HG03565 (cell line): ENCODE measurements around the gene CCSER1.
"Not testable (repeated sequence)": the region's sequence is repeated elsewhere in the genome, so short reads cannot be mapped to it uniquely, and the experiment has no call there.

Experiments
- ATAC-seq: cut with Tn5 transposase; IDR thresholded peaks from one replicate; pipeline ENCODE4 v1.9.1; 2021; ENCODE audit warnings: mild to moderate bottlenecking, moderate library complexity; ENCODE audit not compliant: unreplicated experiment

CCSER1 gene

DNA sequence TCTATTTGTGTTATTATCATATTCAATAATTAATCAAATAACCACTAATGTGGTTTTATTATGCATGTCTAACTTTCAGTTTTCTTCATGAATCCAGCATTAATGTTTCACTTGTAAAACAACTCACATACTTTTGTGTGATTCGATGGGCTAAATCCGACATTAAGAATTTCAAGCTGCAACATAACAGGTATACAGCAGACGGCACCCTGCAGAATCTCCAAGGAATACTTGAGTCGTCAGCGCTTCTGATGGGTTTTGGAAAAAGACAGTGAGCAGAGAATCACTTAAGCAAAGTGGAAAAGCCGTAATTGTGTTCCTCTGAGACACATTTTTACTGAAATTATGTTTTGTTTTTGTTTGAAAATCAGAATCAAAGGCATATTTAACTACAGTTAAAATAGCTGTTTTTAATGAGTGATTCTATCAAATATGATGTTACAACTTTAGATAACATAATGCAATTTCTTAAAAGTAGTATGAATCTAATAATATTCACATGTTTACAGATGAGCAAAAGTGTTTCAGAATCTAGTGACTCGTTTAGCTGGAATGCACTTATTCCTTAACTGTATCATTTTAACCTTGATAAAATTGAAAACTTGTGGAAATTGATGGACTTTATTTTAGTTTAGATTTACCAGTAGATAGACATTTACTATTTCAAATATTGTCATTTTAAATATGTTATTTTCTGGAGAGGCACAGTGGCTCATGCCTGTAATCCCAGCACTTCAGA lies 514.8 kb downstream of the CCSER1 start:
- ATAC-seq, result no peak

DNA sequence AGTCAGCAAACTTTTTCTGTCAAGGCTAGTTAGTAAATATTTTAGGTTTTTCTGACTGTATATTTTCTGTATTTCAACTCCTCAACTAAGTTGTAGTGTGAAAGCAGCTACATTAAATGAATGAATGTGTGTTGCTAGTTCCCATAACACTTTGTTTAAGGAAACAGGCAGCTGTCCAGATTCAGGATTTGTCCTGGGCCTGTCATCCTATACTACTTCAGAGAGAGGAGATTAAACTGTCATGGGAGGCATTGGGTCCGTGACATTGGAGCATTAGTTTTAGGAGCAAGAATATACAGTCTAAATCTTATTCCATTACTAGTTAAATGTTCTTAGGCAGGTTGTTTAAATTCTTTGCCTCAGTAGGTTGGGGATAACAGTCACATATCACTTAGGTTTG lies 516.0 kb downstream of the CCSER1 start:
- no peak for ATAC-seq

DNA sequence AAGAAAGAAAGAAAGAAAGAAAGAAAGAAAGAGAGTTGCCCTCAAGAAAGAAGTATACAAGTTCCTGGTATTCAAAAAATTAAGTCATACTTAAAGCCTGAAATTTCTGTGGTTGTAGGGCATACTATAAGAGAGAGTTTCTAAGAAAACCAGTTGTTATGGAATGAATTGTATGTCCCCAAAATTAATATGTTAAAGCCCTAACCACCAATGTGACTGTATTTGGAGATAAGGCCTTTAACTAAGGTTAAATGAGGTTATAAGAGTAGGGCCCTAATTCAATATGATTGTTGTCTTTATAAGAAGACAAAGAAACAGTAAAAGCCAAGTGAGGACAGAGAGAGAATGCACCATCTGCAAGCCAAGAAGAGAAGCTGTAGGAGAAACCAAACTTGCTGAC lies 521.1 kb downstream of the CCSER1 start:
- ATAC-seq, result no peak

DNA sequence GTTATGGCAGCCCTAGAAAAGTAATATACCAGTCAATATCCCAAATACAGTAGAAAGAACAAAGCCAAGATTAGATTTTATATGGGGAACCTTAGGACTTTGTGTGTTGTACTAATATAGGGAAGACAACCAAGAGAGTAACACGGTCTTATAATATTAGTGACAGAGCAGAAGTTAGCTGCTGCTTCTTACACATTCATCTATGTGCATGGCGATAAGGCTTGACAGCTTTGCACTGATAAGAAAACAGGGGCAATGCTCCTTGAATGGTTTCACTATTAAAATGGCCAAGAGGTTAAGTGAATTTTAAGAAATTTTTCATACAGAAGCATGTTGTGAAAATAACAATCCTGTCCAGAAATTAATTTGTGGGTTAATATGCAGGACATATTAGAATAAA lies 521.6 kb downstream of the CCSER1 start:
- no peak for ATAC-seq

DNA sequence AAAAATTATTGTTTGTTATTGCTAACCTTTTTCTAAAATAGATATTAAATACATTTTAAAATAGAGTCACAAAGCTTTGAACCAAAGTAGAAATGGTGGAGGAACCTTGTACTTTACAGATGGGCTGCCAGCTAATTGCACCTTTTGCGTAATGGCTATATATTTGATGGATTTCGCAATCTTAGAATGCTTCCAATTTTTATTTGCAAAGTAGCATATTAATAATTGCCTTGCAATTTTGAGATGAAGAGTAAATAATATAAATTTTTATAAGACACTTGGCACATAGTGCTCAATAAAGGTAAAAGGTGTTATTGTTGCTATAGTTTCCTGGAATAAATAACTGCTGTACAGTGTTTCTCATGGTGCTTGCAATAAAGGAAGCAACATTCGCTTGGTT lies 533.5 kb downstream of the CCSER1 start:
- ATAC-seq, result no peak

DNA sequence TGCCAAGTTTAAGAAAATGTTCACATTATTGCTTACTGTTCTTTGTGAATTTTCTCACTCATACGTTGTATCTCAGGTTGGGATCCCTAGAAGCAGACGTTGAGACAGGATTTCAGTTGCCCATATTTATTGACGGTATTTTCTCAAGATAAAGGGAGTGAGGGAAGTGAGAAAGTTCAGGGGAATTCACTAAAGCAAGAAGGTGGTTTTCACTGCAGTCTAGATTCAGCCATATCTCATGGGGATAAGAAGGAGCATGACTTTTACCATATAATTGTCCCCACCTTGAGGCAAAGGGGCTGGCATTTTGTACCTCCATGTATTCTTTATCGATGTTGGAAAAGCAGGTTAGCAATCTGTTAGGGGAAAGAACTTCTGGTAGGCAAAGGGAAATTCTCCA lies 543.0 kb downstream of the CCSER1 start:
- no peak for ATAC-seq

DNA sequence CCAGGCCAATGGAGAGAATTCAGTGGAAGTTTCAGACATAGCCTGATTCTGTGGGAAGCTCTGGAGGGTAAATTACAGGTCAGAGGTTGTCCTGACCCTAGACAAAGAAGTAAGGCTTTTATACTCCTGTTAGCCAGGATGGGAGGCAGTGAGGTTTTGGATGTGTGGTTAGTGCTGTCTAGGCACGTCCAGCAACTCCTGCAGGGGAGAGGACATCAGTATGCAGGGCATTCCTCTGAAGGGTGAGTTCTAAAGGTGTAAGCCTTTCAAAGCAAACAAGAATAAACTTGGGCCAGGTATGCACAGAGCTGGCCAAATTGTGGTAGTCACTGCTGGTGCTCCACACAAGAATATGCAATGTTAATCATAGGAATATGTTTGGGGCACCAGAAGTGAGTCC lies 562.5 kb downstream of the CCSER1 start:
- ATAC-seq, result no peak

DNA sequence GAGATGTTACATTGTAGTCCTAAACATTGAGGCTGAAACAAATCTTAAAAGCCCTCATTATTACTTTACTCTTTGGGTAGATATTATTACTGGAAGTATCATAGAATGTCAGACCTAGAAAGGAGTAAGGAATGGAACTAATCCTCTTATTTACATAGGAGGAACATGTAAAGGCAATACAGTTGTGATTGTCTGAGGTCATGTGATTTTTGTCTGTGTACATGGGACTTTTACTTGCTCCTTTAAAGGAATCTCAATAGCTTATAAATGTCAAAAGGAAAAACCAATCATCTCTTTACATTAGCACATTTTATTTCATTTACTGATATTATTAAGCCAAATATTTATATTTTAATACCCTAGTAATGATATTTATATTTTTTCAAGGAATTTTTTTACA lies 568.2 kb downstream of the CCSER1 start:
- ATAC-seq, result no peak

DNA sequence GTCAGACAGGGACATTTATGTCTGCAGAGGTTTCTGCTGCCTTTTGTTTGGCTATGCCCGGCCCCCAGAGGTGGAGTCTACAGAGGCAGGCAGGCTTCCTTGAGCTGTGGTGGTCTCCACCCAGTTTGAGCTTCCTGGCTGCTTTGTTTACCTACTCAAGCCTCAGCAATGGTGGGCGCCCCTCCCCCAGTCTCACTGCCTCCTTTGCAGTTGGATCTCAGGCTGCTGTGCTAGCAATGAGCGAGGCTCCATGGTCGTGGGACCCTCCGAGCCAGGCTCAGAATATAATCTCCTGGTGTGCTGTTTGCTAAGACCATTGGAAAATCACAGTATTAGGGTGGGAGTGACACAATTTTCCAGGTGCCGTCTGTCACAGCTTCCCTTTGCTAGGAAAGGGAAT lies 578.3 kb downstream of the CCSER1 start:
- ATAC-seq, result not testable (repeated sequence)

DNA sequence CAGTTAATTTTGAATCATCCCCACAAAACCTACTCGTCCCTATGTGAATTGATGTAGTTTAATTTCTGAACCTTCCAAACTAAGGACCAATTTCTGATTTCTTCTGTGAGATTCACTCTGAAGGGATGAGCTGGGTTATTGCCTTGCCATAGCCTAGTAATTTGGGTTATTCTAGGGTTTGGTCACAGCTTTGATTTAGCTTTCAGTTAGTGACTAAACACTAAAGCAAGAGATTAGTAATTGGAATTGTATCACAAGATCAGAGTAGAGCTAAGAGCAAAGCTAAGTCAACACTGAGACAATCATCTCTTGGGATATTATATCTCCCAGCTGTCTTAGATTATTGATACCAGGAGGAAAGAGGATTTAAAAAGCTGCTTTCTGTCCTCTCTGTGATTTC lies 588.0 kb downstream of the CCSER1 start:
- ATAC-seq, result peak; percentile 91

DNA sequence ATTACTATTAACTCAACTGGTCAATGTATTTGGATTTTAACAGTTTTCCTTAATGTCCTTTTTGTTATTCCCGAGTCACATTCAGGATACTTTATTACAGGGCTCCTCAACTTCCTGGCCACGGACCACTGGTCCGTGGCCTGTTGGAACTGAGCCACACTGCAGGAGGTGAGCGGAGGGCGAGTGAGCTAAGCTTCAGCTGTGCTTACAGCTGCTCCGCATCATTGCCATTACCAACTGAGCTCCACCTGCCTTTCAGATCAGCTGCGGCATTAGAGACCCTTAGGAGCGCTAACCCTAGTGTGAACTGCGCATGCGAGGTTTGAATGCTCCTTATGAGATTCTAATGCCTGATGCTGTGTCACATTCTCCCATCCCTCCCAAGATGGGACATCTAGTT lies 591.7 kb downstream of the CCSER1 start:
- no peak for ATAC-seq

DNA sequence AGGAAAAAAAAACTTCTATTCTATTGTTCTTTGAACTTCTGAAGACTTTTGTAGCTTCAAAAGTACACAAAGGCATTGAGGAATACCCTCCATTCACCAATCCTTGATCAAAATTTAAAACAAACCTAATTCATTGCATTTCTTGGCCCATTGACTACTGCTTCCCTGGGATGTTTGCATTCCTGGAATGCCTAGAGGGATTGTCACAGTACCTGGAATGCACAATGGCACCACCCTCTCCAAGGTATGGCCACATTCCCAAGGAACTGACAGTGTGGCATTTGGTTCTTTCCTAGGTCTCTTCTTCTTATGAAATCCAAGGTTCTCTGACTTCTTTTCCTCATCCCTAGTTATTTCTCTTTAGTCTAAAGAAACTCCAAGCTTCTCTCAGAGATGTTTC lies 600.7 kb downstream of the CCSER1 start:
- no peak for ATAC-seq

DNA sequence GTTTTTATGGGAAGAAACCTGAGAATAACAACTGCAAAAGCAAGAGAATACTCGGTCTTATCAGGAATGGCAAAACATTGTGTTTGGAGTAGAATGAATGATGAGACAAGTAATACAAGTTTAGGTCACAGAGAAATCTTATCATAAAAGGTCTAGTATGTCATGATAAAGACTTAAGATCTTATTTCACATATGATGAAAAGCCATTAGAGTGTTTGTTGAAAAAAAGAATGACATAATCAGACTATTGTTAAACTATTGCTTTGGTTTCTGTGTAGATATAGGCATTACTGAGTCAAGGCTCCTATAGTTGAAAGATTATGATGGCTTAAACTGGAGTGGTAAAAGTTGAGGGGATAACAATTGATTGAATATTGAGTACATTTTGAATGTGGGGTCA lies 603.6 kb downstream of the CCSER1 start:
- no peak for ATAC-seq

DNA sequence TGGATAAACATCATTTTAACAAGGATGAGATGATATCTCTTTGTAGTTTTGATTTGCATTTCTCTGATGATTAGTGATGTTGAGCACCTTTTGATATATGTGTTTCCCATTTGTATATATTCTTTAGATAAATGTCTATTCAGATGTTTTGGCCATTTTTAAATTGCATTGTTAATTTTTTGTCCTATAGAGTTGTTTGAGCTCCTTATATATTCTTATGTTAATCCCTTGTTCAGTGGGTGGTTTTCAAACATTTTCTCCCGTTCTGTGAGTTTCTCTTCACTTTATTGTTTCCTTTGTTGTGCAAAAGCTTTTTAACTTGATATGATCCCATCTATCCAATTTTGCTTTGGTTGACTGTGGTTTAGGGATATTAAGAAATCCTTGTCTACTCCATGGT lies 606.0 kb downstream of the CCSER1 start:
- ATAC-seq, result no peak

DNA sequence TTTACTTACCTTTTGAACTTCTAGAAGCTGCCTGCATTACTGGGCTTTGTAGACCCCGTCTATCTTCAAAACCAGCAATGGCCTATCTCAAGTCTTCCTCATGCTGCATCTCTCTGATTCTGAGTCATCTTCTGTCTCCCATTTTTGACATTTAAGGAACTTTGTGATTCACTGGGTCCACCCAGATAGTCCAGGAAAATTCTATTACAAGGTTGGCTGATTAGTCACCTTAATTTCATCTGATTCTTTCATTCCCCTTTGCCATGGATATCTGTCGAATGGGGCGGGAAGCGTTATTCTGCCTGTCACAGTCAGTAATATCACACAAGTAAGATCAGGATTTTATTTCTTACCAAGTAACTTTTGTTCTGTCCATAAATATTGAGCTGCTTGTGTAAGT lies 618.0 kb downstream of the CCSER1 start:
- no peak for ATAC-seq

DNA sequence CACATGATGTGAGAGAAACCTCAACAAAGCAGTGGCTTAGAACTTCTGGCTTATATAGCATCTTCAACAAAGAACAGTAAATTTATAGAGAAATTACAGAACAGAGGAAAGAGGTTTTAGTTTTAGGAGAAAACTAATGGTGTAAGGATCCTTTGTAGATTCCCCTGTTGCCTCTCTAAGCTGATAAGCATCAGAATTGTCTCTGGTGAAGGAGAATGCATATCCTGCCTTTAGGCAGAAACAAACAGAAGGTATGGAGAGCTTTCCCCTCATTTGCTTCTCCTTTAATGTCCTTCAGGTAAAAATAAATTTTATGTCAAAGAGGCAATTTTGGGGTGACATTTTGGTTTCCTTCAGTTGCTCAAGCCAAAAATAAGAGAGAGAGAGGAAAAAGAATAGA lies 625.9 kb downstream of the CCSER1 start:
- ATAC-seq, result no peak

DNA sequence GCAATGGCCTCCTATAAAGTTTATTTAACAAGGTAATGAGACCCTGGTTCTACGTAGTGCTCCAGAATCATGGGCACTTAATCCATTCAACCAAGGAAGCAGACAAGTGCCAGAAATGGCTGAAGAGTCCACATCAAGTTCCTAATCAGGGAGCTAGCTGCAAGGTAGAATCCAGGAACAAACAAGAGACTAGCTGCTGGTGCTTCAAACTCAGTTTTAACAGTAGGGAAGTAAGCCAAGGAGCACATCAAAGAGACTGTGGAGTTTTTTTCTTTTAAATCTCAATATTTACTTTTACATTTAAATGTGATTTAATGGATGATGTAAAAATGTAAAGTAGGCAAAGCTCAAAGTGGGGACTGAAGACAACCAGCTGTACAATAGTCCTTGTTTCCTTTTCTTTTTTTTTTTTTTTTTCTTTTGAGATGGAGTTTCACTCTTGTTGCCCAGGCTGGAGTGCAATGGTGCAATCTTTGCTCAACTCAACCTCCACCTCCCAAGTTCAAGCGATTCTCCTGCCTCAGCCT lies 630.4 kb downstream of the CCSER1 start:
- no peak for ATAC-seq

DNA sequence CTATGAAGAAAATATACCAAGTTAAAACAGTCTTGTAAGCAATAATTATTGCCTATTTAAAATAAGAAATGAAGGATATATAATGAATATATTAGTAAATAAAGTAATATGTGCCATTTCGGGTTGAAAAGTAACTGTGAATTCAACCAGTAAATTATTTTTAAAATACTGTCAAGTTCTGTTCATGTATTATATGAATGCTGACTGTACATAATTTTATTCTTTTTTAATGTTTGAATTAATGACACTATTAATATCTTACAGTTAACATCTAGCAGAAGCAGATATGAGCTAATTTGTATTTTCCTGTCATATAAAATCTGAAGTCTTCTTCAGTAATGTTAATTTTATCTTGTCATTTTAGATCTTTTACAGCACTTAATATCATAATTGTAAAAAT lies 632.9 kb downstream of the CCSER1 start:
- no peak for ATAC-seq

DNA sequence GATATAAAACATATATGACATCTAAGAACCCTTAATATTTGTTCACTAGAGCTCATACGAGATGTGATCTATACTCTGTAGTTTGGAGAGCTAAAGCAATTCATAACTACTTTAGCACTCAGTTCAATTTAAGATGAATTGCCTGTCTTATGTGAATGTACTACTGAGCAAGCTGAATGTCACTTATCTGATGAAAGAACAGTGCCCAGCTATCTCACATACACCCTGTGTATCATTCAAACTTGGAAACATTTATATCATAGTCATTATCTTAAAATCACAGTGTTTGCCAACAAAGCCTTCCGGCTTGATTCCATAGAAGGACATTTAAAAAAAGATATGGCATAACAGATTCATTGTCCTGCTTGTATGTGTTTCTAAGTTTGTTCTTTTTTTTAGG lies 639.6 kb downstream of the CCSER1 start:
- ATAC-seq, result no peak

DNA sequence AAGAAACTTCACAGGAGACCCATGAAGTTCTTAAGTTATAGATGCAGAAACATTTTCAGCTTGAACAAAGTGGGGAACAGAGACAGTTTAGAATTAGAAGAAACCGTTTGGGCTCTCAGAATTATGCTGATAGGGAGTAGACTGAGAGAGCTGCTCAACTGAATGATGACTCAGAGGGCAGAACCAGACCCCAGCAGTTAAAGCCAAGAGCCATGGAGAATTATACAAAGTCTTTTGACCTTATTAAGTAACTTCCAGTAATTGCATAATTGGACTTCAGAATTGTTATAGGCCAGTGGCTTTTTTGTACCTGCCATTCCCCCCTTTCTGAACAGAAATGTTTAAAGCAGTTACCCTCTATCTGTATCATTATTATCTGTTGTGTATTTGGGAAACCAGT lies 642.1 kb downstream of the CCSER1 start:
- ATAC-seq, result no peak

DNA sequence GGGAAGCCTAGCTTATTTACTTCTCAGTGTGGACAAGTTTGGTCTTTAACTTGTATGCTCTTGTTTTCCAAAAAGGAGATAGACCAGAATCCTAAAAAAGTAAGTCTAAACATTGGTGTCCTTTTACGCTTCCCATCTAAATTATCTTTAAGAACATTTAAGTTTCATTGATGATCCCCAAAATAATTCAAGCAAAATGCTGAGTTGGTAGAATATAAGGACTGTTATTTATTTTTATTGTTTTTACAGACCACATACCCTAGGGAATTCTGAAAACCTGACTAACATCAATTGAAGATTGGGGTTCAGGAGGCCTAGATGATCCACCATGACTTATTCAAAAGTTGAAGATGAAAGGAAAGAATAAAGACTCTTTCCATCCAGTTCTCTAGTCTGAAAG lies 653.0 kb downstream of the CCSER1 start:
- ATAC-seq, result no peak

DNA sequence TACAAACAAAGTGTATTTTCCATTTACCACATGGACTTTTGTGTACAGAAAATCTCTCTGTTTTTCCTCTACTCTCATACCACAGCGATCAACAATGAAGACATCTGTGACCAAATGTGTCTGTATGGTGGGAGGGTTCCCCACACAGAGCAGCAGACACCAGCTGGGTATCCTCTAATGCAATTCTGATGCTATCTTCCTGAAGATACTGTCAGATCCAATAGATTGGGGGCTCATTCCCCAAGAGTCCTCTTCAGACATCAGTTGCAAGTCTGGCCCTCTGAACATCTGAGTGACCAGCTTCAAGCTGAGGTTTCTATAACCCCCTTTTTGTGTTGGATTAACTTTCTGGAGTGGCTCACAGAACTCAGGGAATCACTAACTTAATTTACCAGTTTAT lies 659.4 kb downstream of the CCSER1 start:
- ATAC-seq, result no peak

DNA sequence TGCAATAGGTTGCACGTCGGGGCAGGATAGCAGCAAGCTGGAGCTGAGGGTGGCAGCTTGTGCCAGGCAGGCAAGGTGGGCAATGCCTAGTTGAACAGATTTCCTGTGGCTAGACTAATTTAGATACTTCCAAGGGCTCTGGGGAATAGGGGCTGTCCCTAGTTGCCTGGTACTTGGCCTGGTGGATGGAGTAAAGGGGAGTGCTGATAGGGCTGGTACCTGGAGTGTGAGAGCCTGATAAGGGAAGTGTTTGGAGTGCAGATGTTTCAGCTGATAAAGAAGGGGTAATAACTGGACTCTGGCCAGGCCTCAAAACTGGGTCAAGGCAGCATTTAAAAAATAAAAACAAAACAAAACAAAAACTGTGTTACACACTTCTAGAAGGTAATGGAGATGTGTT lies 665.5 kb downstream of the CCSER1 start:
- no peak for ATAC-seq
